GM12878 (cell line): ENCODE measurements around the gene SCIMP. TPM values are rescaled to one million over a fixed set of nuclear protein-coding genes. Genes with fewer than 3 reads are reported as not detected.

Source experiments
- ATF2 ChIP-seq: IDR thresholded peaks from 2 replicates; pipeline ENCODE4 v1.6.1; 2012; ENCODE audit warnings: low read length, inconsistent platforms
- BCL11A ChIP-seq: IDR thresholded peaks from 2 replicates; pipeline ENCODE4 v1.6.1; 2011; ENCODE audit warnings: low read depth, low read length
- CHD1 ChIP-seq: IDR thresholded peaks from 2 replicates; pipeline ENCODE4 v1.6.1; 2012; ENCODE audit warnings: low read depth, low read length, improper control_type of control experiment
- CHD2 ChIP-seq: IDR thresholded peaks from 2 replicates; pipeline ENCODE4 v1.6.1; 2011; ENCODE audit warnings: low read depth, low read length, improper control_type of control experiment, borderline replicate concordance
- CREM ChIP-seq: IDR thresholded peaks from 2 replicates; pipeline ENCODE4 v1.6.1; 2014; ENCODE audit warnings: antibody characterized with exemption, low read depth
- EED ChIP-seq: sonication (generic); IDR thresholded peaks from 2 replicates; pipeline ENCODE4 v1.6.1; 2016; ENCODE audit warnings: antibody characterized with exemption, low read depth
- ESRRA ChIP-seq: IDR thresholded peaks from 2 replicates; pipeline ENCODE4 v1.6.1; 2012; ENCODE audit warnings: mild to moderate bottlenecking, low read length, improper control_type of control experiment
- IKZF1 ChIP-seq: fragments of 450-650 bp; conservative IDR thresholded peaks from 2 replicates; pipeline ENCODE4 v1.6.1; 2017; ENCODE audit warnings: antibody characterized with exemption, mild to moderate bottlenecking
- IRF3 ChIP-seq: fragments of 450-650 bp; IDR thresholded peaks from 2 replicates; pipeline ENCODE4 v1.6.1; 2014; ENCODE audit warnings: mild to moderate bottlenecking
- IRF4 ChIP-seq: IDR thresholded peaks from 2 replicates; pipeline ENCODE4 v1.6.1; 2011; ENCODE audit warnings: low read depth, low read length
- NFIC ChIP-seq: IDR thresholded peaks from 2 replicates; pipeline ENCODE4 v1.6.1; 2012; ENCODE audit warnings: low read depth, mild to moderate bottlenecking, inconsistent platforms, low read length, moderate library complexity
- NFXL1 ChIP-seq: fragments of 450-650 bp; IDR thresholded peaks from 2 replicates; pipeline ENCODE4 v1.6.1; 2017; ENCODE audit warnings: antibody characterized with exemption, mild to moderate bottlenecking, borderline replicate concordance
- RUNX3 ChIP-seq: IDR thresholded peaks from 2 replicates; pipeline ENCODE4 v1.6.1; 2012; ENCODE audit warnings: low read length, inconsistent platforms
- SMAD1 ChIP-seq: fragments of 450-650 bp; IDR thresholded peaks from 2 replicates; pipeline ENCODE4 v1.6.1; 2018; ENCODE audit warnings: mild to moderate bottlenecking, low read depth; ENCODE audit not compliant: partially characterized antibody
- USF1 ChIP-seq: IDR thresholded peaks from 2 replicates; pipeline ENCODE4 v1.6.1; 2011; ENCODE audit warnings: borderline replicate concordance, low read depth, mild to moderate bottlenecking, moderate library complexity, mixed read lengths, low read length; ENCODE audit not compliant: insufficient read depth; ENCODE audit errors: extremely low read length
- YBX1 ChIP-seq: fragments of 450-650 bp; IDR thresholded peaks from 2 replicates; pipeline ENCODE4 v1.6.1; 2016; ENCODE audit warnings: antibody characterized with exemption
- ZBED1 ChIP-seq: IDR thresholded peaks from 2 replicates; pipeline ENCODE4 v1.6.1; 2016; ENCODE audit warnings: borderline replicate concordance
- ZNF24 ChIP-seq: fragments of 450-650 bp; IDR thresholded peaks from 2 replicates; pipeline ENCODE4 v1.6.1; 2017; ENCODE audit warnings: antibody characterized with exemption, mild to moderate bottlenecking
- polyA plus RNA-seq, 11 experiments: library from polyadenylated mRNA; depleted of rRNA in 4 of 11; unstranded in 6 of 11; stranded (reverse) in 5 of 11; fragments of >200 nt; fragmentation: Nextera tagmentation in 4 of 11; fragmentation: Illumina TruSeq in 1 of 11; extraction: Ambion mirVana in 4 of 11; extraction: Trizol in 1 of 11; gene quantifications; 1 replicate in 1 of 11; 2 replicates in 10 of 11; pipeline versions ENCODE4 v1.2.1 to v1.2.3, GENCODE V29; 2011 to 2016; ENCODE audit warnings: inconsistent platforms in 2 of 11, missing spikeins in 2 of 11, low read depth in 1 of 11
- total RNA-seq, 4 experiments: library from RNA; depleted of rRNA in 3 of 4; stranded (reverse); fragments of >200 nt in 3 of 4; fragmentation: Illumina TruSeq in 1 of 4; extraction: Trizol in 1 of 4; gene quantifications; 2 replicates each; pipeline versions ENCODE4 v1.2.1 to v1.2.3, GENCODE V29; 2013 to 2021

The SCIMP gene
- total and polyA plus RNA-seq, 10 of the 15 experiments (the other 5 are each of a cell fraction or from before 2014, with no cell fraction given), result 56.7 to 151 (median 95.0) TPM

DNA sequence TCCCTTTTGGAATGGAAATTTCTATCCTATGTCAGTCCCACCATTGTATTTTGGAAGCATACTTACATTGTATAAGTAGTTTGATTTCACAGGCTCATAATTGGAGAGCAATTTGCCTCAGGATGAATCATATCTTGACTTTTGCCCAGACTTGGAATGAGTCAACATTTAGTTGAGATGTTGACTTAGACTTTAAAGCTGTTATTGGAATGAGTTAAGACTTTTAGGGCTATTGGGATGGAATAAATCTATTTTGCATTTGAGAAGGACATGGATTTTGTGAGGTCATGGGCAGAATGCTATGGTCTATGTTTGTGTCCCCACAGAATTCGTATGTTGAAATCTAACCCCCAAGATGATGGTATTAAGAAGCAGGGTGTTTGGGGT is 30.8 kb downstream of the SCIMP start (continued):
- TF ChIP-seq CHD2 (no peak), USF1 (no peak), IKZF1 (no peak), NFXL1 (no peak), CREM (no peak), NFIC (peak; percentile 47; the same call in 1 of the 2 replicates), IRF4 (peak; percentile 73; the same call in 1 of the 2 replicates), ZNF24 (no peak), EED (no peak; the same call in 1 of the 2 replicates), ESRRA (no peak), IRF3 (no peak), RUNX3 (peak; percentile 43; the same call in 1 of the 2 replicates), SMAD1 (no peak), ZBED1 (no peak), BCL11A (peak; percentile 59; the same call in 1 of the 2 replicates), CHD1 (no peak), YBX1 (no peak), ATF2 (no peak)
- TF ChIP-seq, all 136 proteins: peak for 5
